Peyer's patch (tissue), 4 donors: Measurements from ENCODE around the gene LRFN5. TPM values are rescaled to one million over a fixed set of nuclear protein-coding genes. Genes with fewer than 3 reads are reported as not detected.

Source experiments
- DNase-seq, 3 donors: peaks; one replicate each; pipeline ENCODE4 v3.0.0-alpha.2; 2017 to 2019
- H3K27ac ChIP-seq, 4 donors: fragments of 200-600 bp; sonication (generic); one replicate each; pipeline ENCODE4 v1.5.1; 2016 to 2019
- H3K27me3 ChIP-seq, 2 donors: fragments of 200-600 bp; sonication (generic); one replicate each; pipeline ENCODE4 v1.5.1; 2019
- H3K36me3 ChIP-seq, 3 donors: fragments of 200-600 bp; sonication (generic); one replicate each; pipeline ENCODE4 v1.5.1; 2016 to 2019
- H3K4me1 ChIP-seq, 4 donors: fragments of 200-600 bp; sonication (generic); one replicate each; pipeline ENCODE4 v1.5.1; 2016 to 2019
- H3K4me3 ChIP-seq, 4 donors: fragments of 200-600 bp; sonication (generic); 1 replicate in 3 of 4; 2 replicates in 1 of 4; pipeline ENCODE4 v1.5.1; 2016 to 2019; ENCODE audit warnings: mild to moderate bottlenecking in 1 of 4
- H3K9me3 ChIP-seq, 4 donors: fragments of 200-600 bp; sonication (generic); one replicate each; pipeline ENCODE4 v1.5.1; 2016 to 2019; ENCODE audit warnings: mild to moderate bottlenecking in 1 of 4
- CTCF ChIP-seq, 6 experiments: fragments of 450-650 bp in 4 of 6; fragments of 200-600 bp in 2 of 6; sonication (generic) in 1 of 6; IDR thresholded peaks; one replicate each; pipeline ENCODE4 v1.5.1; 2017 to 2019; ENCODE audit warnings: antibody characterized with exemption in 6 of 6, mild to moderate bottlenecking in 3 of 6, moderate library complexity in 1 of 6
- POLR2A ChIP-seq, 2 donors: fragments of 450-650 bp; IDR thresholded peaks; one replicate each; pipeline ENCODE4 v1.5.1; 2017; ENCODE audit warnings: antibody characterized with exemption in 2 of 2, mild to moderate bottlenecking in 2 of 2, moderate library complexity in 2 of 2
- total RNA-seq, 4 donors: library from RNA; depleted of rRNA; stranded (reverse); fragments of >200 nt; gene quantifications; one replicate each; pipeline ENCODE4 v1.1.0, GENCODE V29; 2016

The LRFN5 gene
- total RNA-seq, 4 donors from 2014 or later = 0.67 to 2.5 (median 1.7) TPM; not detected in 1

GRCh38 chr14:41865894-41866293, 259.2 kb downstream of the LRFN5 start:
- H3K36me3 ChIP-seq = no peaks in the 10 kb centered on the region

GRCh38 chr14:41868396-41868795, 261.7 kb downstream of the LRFN5 start:
- H3K4me1 ChIP-seq = no peaks in the 10 kb centered on the region
- H3K27me3 ChIP-seq = no peaks in the 10 kb centered on the region
- no peaks in the 10 kb centered on the region for H3K36me3 ChIP-seq
- no peak for TF ChIP-seq CTCF (IDR thresholded peaks at IDR 0.05)
- TF ChIP-seq POLR2A (IDR thresholded peaks at IDR 0.05) = no peak
- no peak overlapping the region for H3K27ac ChIP-seq
- H3K4me3 ChIP-seq = no peak overlapping the region
- H3K9me3 ChIP-seq = no peaks in the 10 kb centered on the region
- no peak for DNase-seq

More at GRCh38 chr14:41865894-41866293, 259.2 kb downstream of the LRFN5 start:
- Histone ChIP-seq H3K27me3 (no peaks in the 10 kb centered on the region), H3K27ac (no peak overlapping the region), H3K9me3 (peaks cover 0 to 3% (median 0%) of the 10 kb centered on the region in 4 donors), H3K4me1 (no peaks in the 10 kb centered on the region), H3K4me3 (no peak overlapping the region)
- no peak for TF ChIP-seq POLR2A (IDR thresholded peaks at IDR 0.05)
- no peak for TF ChIP-seq CTCF (IDR thresholded peaks at IDR 0.05)
- DNase-seq = no peak

- Histone ChIP-seq H3K27me3 (no peaks in the 10 kb centered on the region), H3K9me3 (no peaks in the 10 kb centered on the region), H3K4me3 (no peak overlapping the region), H3K4me1 (no peaks in the 10 kb centered on the region), H3K36me3 (no peaks in the 10 kb centered on the region), H3K27ac (no peak overlapping the region)
- no peak for TF ChIP-seq CTCF (IDR thresholded peaks at IDR 0.05)
- no peak for TF ChIP-seq POLR2A (IDR thresholded peaks at IDR 0.05)
- DNase-seq = no peak
Measured at GRCh38 chr14:41872931-41873685, 266.4 kb downstream of the LRFN5 start.

- no peaks in the 10 kb centered on the region for H3K36me3 ChIP-seq
- TF ChIP-seq POLR2A (IDR thresholded peaks at IDR 0.05) = no peak
- no peak for TF ChIP-seq CTCF (IDR thresholded peaks at IDR 0.05)
- no peaks in the 10 kb centered on the region for H3K27me3 ChIP-seq
- H3K4me1 ChIP-seq = no peaks in the 10 kb centered on the region
- H3K9me3 ChIP-seq = no peaks in the 10 kb centered on the region
- H3K27ac ChIP-seq = no peak overlapping the region
- no peak for DNase-seq
- H3K4me3 ChIP-seq = no peak overlapping the region
Measured at GRCh38 chr14:41873686-41874317, 267.1 kb downstream of the LRFN5 start.

GRCh38 chr14:41875116-41875515, 268.4 kb downstream of the LRFN5 start:
- H3K36me3 ChIP-seq = no peaks in the 10 kb centered on the region
- H3K4me1 ChIP-seq = no peaks in the 10 kb centered on the region
- no peak for DNase-seq
- no peaks in the 10 kb centered on the region for H3K9me3 ChIP-seq
- no peaks in the 10 kb centered on the region for H3K27me3 ChIP-seq
- no peak overlapping the region for H3K4me3 ChIP-seq
- TF ChIP-seq CTCF (IDR thresholded peaks at IDR 0.05) = no peak
- no peak for TF ChIP-seq POLR2A (IDR thresholded peaks at IDR 0.05)
- H3K27ac ChIP-seq = no peak overlapping the region
